ENCODE results near the gene MERTK.
"Not testable (repeated sequence)": the region's sequence is repeated elsewhere in the genome, so short reads cannot be mapped to it uniquely, and the experiment has no call there.

Gene MERTK

GRCh38 chr2:111910609-111911277 lies 12.3 kb downstream of the MERTK start:
- no peak for DNase-seq

- not testable (repeated sequence) for DNase-seq
Observed at GRCh38 chr2:111911295-111911977, 13.0 kb downstream of the MERTK start.

- no peak for DNase-seq
Observed at GRCh38 chr2:111912547-111912946, 14.1 kb downstream of the MERTK start.

- no peak for DNase-seq
Observed at GRCh38 chr2:111917106-111917505, 18.7 kb downstream of the MERTK start.

GRCh38 chr2:111918383-111918806 lies 20.0 kb downstream of the MERTK start:
- no peak for DNase-seq

GRCh38 chr2:111919365-111919764 lies 21.0 kb downstream of the MERTK start:
- no peak for DNase-seq

GRCh38 chr2:111919794-111920608 lies 21.6 kb downstream of the MERTK start:
- no peak for DNase-seq

- DNase-seq = no peak
Observed at GRCh38 chr2:111923276-111923804, 24.9 kb downstream of the MERTK start.

GRCh38 chr2:111924617-111925107 lies 26.3 kb downstream of the MERTK start:
- DNase-seq = no peak

- no peak for DNase-seq
Observed at GRCh38 chr2:111927723-111928122, 29.3 kb downstream of the MERTK start.

- DNase-seq = no peak
Observed at GRCh38 chr2:111930409-111930808, 32.0 kb downstream of the MERTK start.

GRCh38 chr2:111930875-111931274 lies 32.5 kb downstream of the MERTK start:
- peak; percentile 5 for DNase-seq

- no peak for DNase-seq
Observed at GRCh38 chr2:111932841-111933291, 34.5 kb downstream of the MERTK start.

- not testable (repeated sequence) for DNase-seq
Observed at GRCh38 chr2:111933900-111934299, 35.5 kb downstream of the MERTK start.

- DNase-seq = no peak
Observed at GRCh38 chr2:111936881-111937280, 38.5 kb downstream of the MERTK start.

GRCh38 chr2:111938392-111938791 lies 40.0 kb downstream of the MERTK start:
- no peak for DNase-seq

GRCh38 chr2:111940333-111941196 lies 42.2 kb downstream of the MERTK start:
- DNase-seq = no peak

- no peak for DNase-seq
Observed at GRCh38 chr2:111941531-111941930, 43.1 kb downstream of the MERTK start.

GRCh38 chr2:111944531-111945210 lies 46.3 kb downstream of the MERTK start:
- DNase-seq = no peak

- DNase-seq = no peak
Observed at GRCh38 chr2:111945444-111946293, 47.3 kb downstream of the MERTK start.

All from stimulated activated CD4-positive, alpha-beta T cell treated with anti-CD3 and anti-CD28 coated beads, Interleukin-4, amount 100 ng/mL, for 24 hours (primary cell).